Measurements from ENCODE around the gene GPR61. TPM values are rescaled to one million over a fixed set of nuclear protein-coding genes. Genes with fewer than 3 reads are reported as not detected.

Gene GPR61
- 0.28 TPM for polyA plus RNA-seq (2013, experiment 1 of 2)
- polyA plus RNA-seq (2013, experiment 2 of 2): 0.17 TPM

GRCh38 chr1:109539676-109540075 lies at the start of gene GPR61:
Gene GPR61, plus strand, starts transcription at chr1:109539872. Its CDS starts 3,151 bp downstream, at chr1:109543023.
- no peak within 1 kb of the TSS for H4K8ac ChIP-seq (ENCODE audit: low read depth, low read length)

DNA sequence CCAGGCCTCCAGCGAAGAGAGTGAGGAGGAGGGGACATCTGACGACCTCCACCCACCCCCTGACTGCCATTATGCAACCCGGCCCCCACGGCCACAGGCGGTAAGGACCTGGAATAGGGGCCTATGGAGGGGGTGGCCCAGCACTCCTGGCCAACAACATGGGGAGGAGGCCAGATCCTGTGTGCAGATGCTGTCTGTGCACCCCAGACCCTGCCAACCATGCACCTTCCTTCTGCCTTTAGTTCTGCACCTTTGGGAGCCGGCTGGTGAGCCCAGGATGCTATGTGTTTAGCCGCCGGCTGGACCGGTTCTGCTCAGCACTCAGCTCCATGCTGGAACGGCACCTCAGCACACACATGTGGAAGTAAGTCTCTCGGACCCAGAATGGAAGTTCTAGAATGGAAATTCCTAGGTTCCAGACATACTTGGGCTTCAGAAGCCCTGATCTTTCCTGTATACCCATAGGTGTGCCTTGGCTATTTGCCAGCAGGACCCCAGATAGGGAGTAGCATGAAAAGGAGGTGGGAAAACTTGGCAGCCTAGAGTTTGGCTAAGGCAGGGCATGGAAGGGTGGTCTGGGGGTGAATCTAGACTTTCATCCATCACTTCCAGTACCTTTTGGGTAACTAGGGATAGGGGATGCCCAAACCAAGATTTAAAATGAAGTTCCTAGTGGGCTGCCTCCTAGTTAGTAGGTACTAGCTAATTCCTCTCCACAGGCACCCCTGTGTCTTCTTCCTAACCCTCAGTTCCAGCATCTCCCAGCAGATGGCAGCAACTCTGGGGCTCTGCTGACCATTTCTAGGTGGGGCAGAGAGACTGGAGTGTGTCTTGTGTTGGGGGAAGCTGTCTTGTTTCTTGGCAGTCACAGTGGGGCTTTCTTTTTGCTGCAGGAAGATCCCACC lies 49.4 kb upstream of the GPR61 start:
- Histone ChIP-seq H3K36me3 (replicated peaks in 1 of 2; ENCODE audit: control insufficient read depth in 2 of 2, insufficient read depth in 2 of 2, low read length in 2 of 2) (peaks cover 17 to 61% of the 10 kb centered on the region in 2 donors), H3K4me2 (ENCODE audit: insufficient read depth, low read length, poor library complexity, severe bottlenecking) (no peak overlapping the region)
- WGBS, 2 donors (ENCODE audit: extremely low coverage in 2 of 2, insufficient read length in 2 of 2, insufficient replicate concordance in 1 of 2): no CpG with 5 or more reads among the region's 11 CpGs

More at GRCh38 chr1:109539676-109540075, at the start of gene GPR61:
- Histone ChIP-seq H3K9me3 (replicated peaks in 1 of 2; ENCODE audit: control insufficient read depth in 2 of 2, insufficient read depth in 1 of 2, low read depth in 1 of 2, low read length in 2 of 2) (no peaks in the 10 kb centered on the region), H2BK120ac (ENCODE audit: low read depth, low read length) (peak within 1 kb of the TSS; percentile 18), H3K79me1 (ENCODE audit: low read depth, low read length) (no peaks in the 10 kb centered on the region), H2BK5ac (ENCODE audit: low read length) (no peak within 1 kb of the TSS), H4K91ac (ENCODE audit: low read depth, low read length, poor library complexity) (no peak within 1 kb of the TSS), H3K18ac (ENCODE audit: low read length) (no peak within 1 kb of the TSS), H3K4me3 (ENCODE audit: low read length in 2 of 2) (no peak within 1 kb of the TSS), H2AK5ac (ENCODE audit: low read depth, low read length) (no peak within 1 kb of the TSS), H3K36me3 (replicated peaks in 1 of 2; ENCODE audit: control insufficient read depth in 2 of 2, insufficient read depth in 2 of 2, low read length in 2 of 2) (no peaks in the 10 kb centered on the region), H2AFZ (ENCODE audit: low read length) (peak within 1 kb of the TSS; percentile 47), H3K4me1 (ENCODE audit: control insufficient read depth in 2 of 2, insufficient read depth in 1 of 2, low read depth in 1 of 2, low read length in 2 of 2) (peaks cover 2 to 5% of the 10 kb centered on the region in 2 donors), H3K14ac (ENCODE audit: low read length) (no peak within 1 kb of the TSS), H3K27ac (replicated peaks; ENCODE audit: low read length) (no peak within 1 kb of the TSS), H3K27me3 (ENCODE audit: control insufficient read depth in 3 of 3, insufficient read depth in 3 of 3, low read depth in 1 of 3, low read length in 3 of 3) (peaks cover 0 to 45% (median 0%) of the 10 kb centered on the region in 3 experiments), H2BK15ac (ENCODE audit: low read length) (no peak within 1 kb of the TSS), H3K9ac (ENCODE audit: low read depth, low read length, poor library complexity) (peak within 1 kb of the TSS; percentile 75), H3K23ac (ENCODE audit: low read depth, low read length, poor library complexity) (no peak within 1 kb of the TSS), H3K4me2 (ENCODE audit: insufficient read depth, low read length, poor library complexity, severe bottlenecking) (no peak within 1 kb of the TSS), H2BK12ac (ENCODE audit: low read length) (no peak within 1 kb of the TSS), H3K4ac (ENCODE audit: low read length) (no peak within 1 kb of the TSS)
- no peak for DNase-seq (ENCODE audit: low spot score)
- no CpG with 5 or more reads among the region's 7 CpGs for WGBS, 2 donors (ENCODE audit: extremely low coverage in 2 of 2, insufficient read length in 2 of 2, insufficient replicate concordance in 1 of 2)

GRCh38 chr1:109490934-109491302 lies 48.8 kb upstream of the GPR61 start:
- no peak for DNase-seq (ENCODE audit: low spot score)
- no CpG with 5 or more reads among the region's 11 CpGs for WGBS, 2 donors (ENCODE audit: extremely low coverage in 2 of 2, insufficient read length in 2 of 2, insufficient replicate concordance in 1 of 2)
- no peak overlapping the region for H2BK12ac ChIP-seq (ENCODE audit: low read length)

More for the DNA sequence above, 49.4 kb upstream of the GPR61 start:
- Histone ChIP-seq H3K9ac (ENCODE audit: low read depth, low read length, poor library complexity) (no peak overlapping the region), H2AFZ (ENCODE audit: low read length) (no peak overlapping the region), H2BK120ac (ENCODE audit: low read depth, low read length) (no peak overlapping the region), H2BK5ac (ENCODE audit: low read length) (no peak overlapping the region), H3K4me3 (ENCODE audit: low read length in 2 of 2) (no peak overlapping the region), H3K4ac (ENCODE audit: low read length) (no peak overlapping the region), H3K23ac (ENCODE audit: low read depth, low read length, poor library complexity) (no peak overlapping the region), H2BK12ac (ENCODE audit: low read length) (no peak overlapping the region), H3K18ac (ENCODE audit: low read length) (no peak overlapping the region), H2BK15ac (ENCODE audit: low read length) (no peak overlapping the region), H3K9me3 (replicated peaks in 1 of 2; ENCODE audit: control insufficient read depth in 2 of 2, insufficient read depth in 1 of 2, low read depth in 1 of 2, low read length in 2 of 2) (no peaks in the 10 kb centered on the region), H4K91ac (ENCODE audit: low read depth, low read length, poor library complexity) (no peak overlapping the region), H3K4me1 (ENCODE audit: control insufficient read depth in 2 of 2, insufficient read depth in 1 of 2, low read depth in 1 of 2, low read length in 2 of 2) (peaks cover 2 to 3% of the 10 kb centered on the region in 2 donors), H3K27ac (replicated peaks; ENCODE audit: low read length) (no peak overlapping the region), H3K14ac (ENCODE audit: low read length) (no peak overlapping the region), H2AK5ac (ENCODE audit: low read depth, low read length) (no peak overlapping the region), H3K79me1 (ENCODE audit: low read depth, low read length) (no peaks in the 10 kb centered on the region), H3K27me3 (ENCODE audit: control insufficient read depth in 3 of 3, insufficient read depth in 3 of 3, low read depth in 1 of 3, low read length in 3 of 3) (no peaks in the 10 kb centered on the region), H4K8ac (ENCODE audit: low read depth, low read length) (no peak overlapping the region)
- DNase-seq (ENCODE audit: low spot score): no peak

DNA sequence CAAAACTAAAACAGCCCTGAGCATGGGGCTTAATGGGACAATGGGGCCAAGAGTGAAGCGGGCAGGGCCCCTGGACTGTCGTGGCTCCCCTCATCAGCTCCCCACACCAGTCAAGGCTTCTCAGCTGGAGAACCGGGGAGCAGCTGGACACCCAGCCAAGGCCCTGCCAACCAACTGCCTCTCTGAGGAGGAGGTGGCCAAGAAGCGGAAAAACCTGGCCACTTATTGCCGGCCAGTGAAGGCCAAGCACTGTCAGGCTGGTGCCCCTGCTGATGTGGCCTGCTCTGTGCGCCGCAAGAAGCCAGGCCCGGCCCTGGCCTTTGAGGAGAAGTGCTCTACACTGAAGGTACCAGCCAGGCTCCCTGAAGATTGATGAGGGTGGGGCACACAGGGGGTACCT lies 48.3 kb upstream of the GPR61 start:
- Histone ChIP-seq H4K91ac (ENCODE audit: low read depth, low read length, poor library complexity) (no peak overlapping the region), H3K79me1 (ENCODE audit: low read depth, low read length) (no peaks in the 10 kb centered on the region), H2BK15ac (ENCODE audit: low read length) (no peak overlapping the region), H2BK12ac (ENCODE audit: low read length) (no peak overlapping the region), H3K27ac (replicated peaks; ENCODE audit: low read length) (no peak overlapping the region), H3K18ac (ENCODE audit: low read length) (no peak overlapping the region), H3K9me3 (replicated peaks in 1 of 2; ENCODE audit: control insufficient read depth in 2 of 2, insufficient read depth in 1 of 2, low read depth in 1 of 2, low read length in 2 of 2) (no peaks in the 10 kb centered on the region), H2BK120ac (ENCODE audit: low read depth, low read length) (no peak overlapping the region), H2BK5ac (ENCODE audit: low read length) (no peak overlapping the region), H4K8ac (ENCODE audit: low read depth, low read length) (no peak overlapping the region), H3K9ac (ENCODE audit: low read depth, low read length, poor library complexity) (peak overlapping the region; percentile 24), H3K4ac (ENCODE audit: low read length) (no peak overlapping the region), H3K14ac (ENCODE audit: low read length) (no peak overlapping the region), H3K36me3 (replicated peaks in 1 of 2; ENCODE audit: control insufficient read depth in 2 of 2, insufficient read depth in 2 of 2, low read length in 2 of 2) (peaks cover 23 to 66% of the 10 kb centered on the region in 2 donors), H3K4me2 (ENCODE audit: insufficient read depth, low read length, poor library complexity, severe bottlenecking) (no peak overlapping the region), H2AK5ac (ENCODE audit: low read depth, low read length) (peak overlapping the region; percentile 41), H3K23ac (ENCODE audit: low read depth, low read length, poor library complexity) (no peak overlapping the region), H3K27me3 (ENCODE audit: control insufficient read depth in 3 of 3, insufficient read depth in 3 of 3, low read depth in 1 of 3, low read length in 3 of 3) (no peaks in the 10 kb centered on the region), H2AFZ (ENCODE audit: low read length) (no peak overlapping the region), H3K4me3 (ENCODE audit: low read length in 2 of 2) (no peak overlapping the region), H3K4me1 (ENCODE audit: control insufficient read depth in 2 of 2, insufficient read depth in 1 of 2, low read depth in 1 of 2, low read length in 2 of 2) (peaks cover 2 to 3% of the 10 kb centered on the region in 2 donors)
- no peak for DNase-seq (ENCODE audit: low spot score)
- no CpG with 5 or more reads among the region's 8 CpGs for WGBS, 2 donors (ENCODE audit: extremely low coverage in 2 of 2, insufficient read length in 2 of 2, insufficient replicate concordance in 1 of 2)

More at GRCh38 chr1:109490934-109491302, 48.8 kb upstream of the GPR61 start:
- Histone ChIP-seq H3K4me1 (ENCODE audit: control insufficient read depth in 2 of 2, insufficient read depth in 1 of 2, low read depth in 1 of 2, low read length in 2 of 2) (peaks cover 2 to 3% of the 10 kb centered on the region in 2 donors), H3K4ac (ENCODE audit: low read length) (no peak overlapping the region), H3K79me1 (ENCODE audit: low read depth, low read length) (no peaks in the 10 kb centered on the region), H2BK120ac (ENCODE audit: low read depth, low read length) (no peak overlapping the region), H4K8ac (ENCODE audit: low read depth, low read length) (no peak overlapping the region), H2BK15ac (ENCODE audit: low read length) (no peak overlapping the region), H3K27me3 (ENCODE audit: control insufficient read depth in 3 of 3, insufficient read depth in 3 of 3, low read depth in 1 of 3, low read length in 3 of 3) (no peaks in the 10 kb centered on the region), H3K36me3 (replicated peaks in 1 of 2; ENCODE audit: control insufficient read depth in 2 of 2, insufficient read depth in 2 of 2, low read length in 2 of 2) (peaks cover 19 to 66% of the 10 kb centered on the region in 2 donors), H3K9me3 (replicated peaks in 1 of 2; ENCODE audit: control insufficient read depth in 2 of 2, insufficient read depth in 1 of 2, low read depth in 1 of 2, low read length in 2 of 2) (no peaks in the 10 kb centered on the region), H2BK5ac (ENCODE audit: low read length) (no peak overlapping the region), H2AK5ac (ENCODE audit: low read depth, low read length) (peak overlapping the region; percentile 41), H2AFZ (ENCODE audit: low read length) (no peak overlapping the region), H3K27ac (replicated peaks; ENCODE audit: low read length) (no peak overlapping the region), H3K23ac (ENCODE audit: low read depth, low read length, poor library complexity) (peak overlapping the region; percentile 11), H3K9ac (ENCODE audit: low read depth, low read length, poor library complexity) (no peak overlapping the region), H3K4me2 (ENCODE audit: insufficient read depth, low read length, poor library complexity, severe bottlenecking) (no peak overlapping the region), H3K14ac (ENCODE audit: low read length) (no peak overlapping the region), H3K4me3 (ENCODE audit: low read length in 2 of 2) (no peak overlapping the region), H4K91ac (ENCODE audit: low read depth, low read length, poor library complexity) (no peak overlapping the region), H3K18ac (ENCODE audit: low read length) (no peak overlapping the region)
